Right cardiac atrium (tissue), 5 donors: ENCODE results near the gene TEX13B. TPM values are rescaled to one million over a fixed set of nuclear protein-coding genes. Genes with fewer than 3 reads are reported as not detected.

Experiments
- ATAC-seq, 2 donors: fragments of 200-7000 bp; cut with Tn5 transposase; one replicate each; pipeline versions ENCODE4 v1.8.0 to v1.9.1; 2020; ENCODE audit warnings: moderate library complexity in 2 of 2, mild to moderate bottlenecking in 1 of 2
- DNase-seq, 3 donors: peaks; one replicate each; pipeline ENCODE4 v3.0.0-alpha.2; 2020
- H3K27ac ChIP-seq: one replicate; pipeline ENCODE4 v1.5.1; 2013; ENCODE audit warnings: mild to moderate bottlenecking, low read length, control low read depth, moderate library complexity
- H3K27me3 ChIP-seq: one replicate; pipeline ENCODE4 v1.6.1; 2013; ENCODE audit not compliant: control insufficient read depth, insufficient read depth
- H3K4me1 ChIP-seq: one replicate; pipeline ENCODE4 v1.6.1; 2013; ENCODE audit warnings: low read length; ENCODE audit not compliant: control insufficient read depth, insufficient read depth
- H3K4me3 ChIP-seq: one replicate; pipeline ENCODE4 v1.5.1; 2013; ENCODE audit warnings: low read length, control low read depth
- H3K9me3 ChIP-seq: one replicate; pipeline ENCODE4 v1.6.1; 2013; ENCODE audit warnings: low read length; ENCODE audit not compliant: control insufficient read depth
- WGBS: extraction: QIAGEN DNeasy Blood & Tissue Kit; methylation state at CpG from one replicate; pipeline ENCODE4 v1.1.7; 2013; 5-methylcytosine and 5-hydroxymethylcytosine counted together
- intact Hi-C, 4 donors: fragments of 100-400 bp; cut with DNase I; formaldehyde crosslinking; loops; one replicate each; pipeline versions ENCODE4 v1.11.0 to v1.14.0; 2022 to 2023
- long read RNA-seq, 4 donors: library from polyadenylated mRNA; unstranded; transcript quantifications; one replicate each; pipeline ENCODE4 v2.0.0, GENCODE V29; 2020 to 2021
- polyA plus RNA-seq: library from polyadenylated mRNA; stranded (reverse); fragments of 200-250 nt; gene quantifications from one replicate; pipeline ENCODE4 v1.2.3, GENCODE V29; 2013
- total RNA-seq, 4 donors: library from RNA; stranded (reverse); fragmentation: NEBNext Ultra II Directional; extraction: Animal tissue kit (Norgen Biotek cat#: 25700); gene quantifications; one replicate each; pipeline ENCODE4 v1.2.1, GENCODE V29; 2021
- donor health status: healthy with polysubstance abuse.
- donor health status: DM: no; HTN: yes; CAD: no.
- donor health status: DM: no; HTN: no; CAD: no.
- donor health status: DM: no; HTN: yes; CAD: no; lungs with severe emphysema.
- donor health status: DM: yes; HTN: yes; CAD: no.

TEX13B gene
- total RNA-seq (not detected), polyA plus RNA-seq (not detected)
- long read RNA-seq, donor 1 = 0 reads
- long read RNA-seq, donor 2 = 0 reads
- long read RNA-seq, donor 3 = 0 reads
- long read RNA-seq, donor 4 = 0 reads

- Histone ChIP-seq H3K9me3 (no peaks in the 10 kb centered on the region), H3K4me3 (no peak within 1 kb of the TSS), H3K27ac (no peak within 1 kb of the TSS), H3K4me1 (no peaks in the 10 kb centered on the region), H3K27me3 (no peaks in the 10 kb centered on the region)
- no peak for ATAC-seq
- WGBS = 86% methylated on average over 6 of the region's 6 CpGs
- intact Hi-C loops = no loop called here
- DNase-seq = no peak
These were observed at the start of gene TEX13B for GRCh38 chrX:107982356-107982755. Gene TEX13B (minus strand): TSS chrX:107982370. CDS start chrX:107982127, 243 bp downstream.

GRCh38 chrX:108029928-108030711, 48.0 kb upstream of the TEX13B start:
- intact Hi-C loops = no loop called here
- WGBS = 54% methylated on average over 5 of the region's 5 CpGs
- no peak for ATAC-seq
- no peak for DNase-seq
- Histone ChIP-seq H3K4me1 (no peaks in the 10 kb centered on the region), H3K27ac (no peak overlapping the region), H3K27me3 (no peaks in the 10 kb centered on the region), H3K9me3 (no peaks in the 10 kb centered on the region), H3K4me3 (no peak overlapping the region)

- H3K9me3 ChIP-seq = no peaks in the 10 kb centered on the region
- no peak overlapping the region for H3K4me3 ChIP-seq
- H3K4me1 ChIP-seq = no peaks in the 10 kb centered on the region
- WGBS = 63% methylated on average over 1 of the region's 1 CpG
- intact Hi-C loops = no loop called here
- no peak for DNase-seq
- no peak for ATAC-seq
- H3K27me3 ChIP-seq = no peaks in the 10 kb centered on the region
- H3K27ac ChIP-seq = no peak overlapping the region
These were observed 46.7 kb upstream of the TEX13B start for GRCh38 chrX:108028854-108029253.

- ATAC-seq (no peak), DNase-seq (no peak)
- Histone ChIP-seq H3K27me3 (no peaks in the 10 kb centered on the region), H3K4me3 (no peak overlapping the region), H3K4me1 (no peaks in the 10 kb centered on the region), H3K9me3 (no peaks in the 10 kb centered on the region), H3K27ac (no peak overlapping the region)
- 81% methylated on average over 2 of the region's 2 CpGs for WGBS
- intact Hi-C loops = no loop called here
These were observed 43.9 kb upstream of the TEX13B start for GRCh38 chrX:108025954-108026600.

GRCh38 chrX:108025376-108025775, 43.2 kb upstream of the TEX13B start:
- ATAC-seq = no peak
- H3K4me1 ChIP-seq = no peaks in the 10 kb centered on the region
- no peak overlapping the region for H3K4me3 ChIP-seq
- no peak overlapping the region for H3K27ac ChIP-seq
- no peak for DNase-seq
- 100% methylated on average over 1 of the region's 1 CpG for WGBS
- intact Hi-C loops = no loop called here
- no peaks in the 10 kb centered on the region for H3K27me3 ChIP-seq
- H3K9me3 ChIP-seq = no peaks in the 10 kb centered on the region

- DNase-seq (no peak), ATAC-seq (no peak)
- intact Hi-C loops = no loop called here
- no peaks in the 10 kb centered on the region for H3K9me3 ChIP-seq
- no peak overlapping the region for H3K4me3 ChIP-seq
- H3K27ac ChIP-seq = no peak overlapping the region
- 85% methylated on average over 1 of the region's 1 CpG for WGBS
- H3K4me1 ChIP-seq = no peaks in the 10 kb centered on the region
- no peaks in the 10 kb centered on the region for H3K27me3 ChIP-seq
These were observed 40.4 kb upstream of the TEX13B start for GRCh38 chrX:108022491-108023089.

GRCh38 chrX:108020631-108021030, 38.5 kb upstream of the TEX13B start:
- H3K9me3 ChIP-seq = no peaks in the 10 kb centered on the region
- no peak for ATAC-seq
- intact Hi-C loops = no loop called here
- no peak overlapping the region for H3K27ac ChIP-seq
- H3K27me3 ChIP-seq = no peaks in the 10 kb centered on the region
- 36% methylated on average over 2 of the region's 2 CpGs for WGBS
- no peak for DNase-seq
- H3K4me1 ChIP-seq = no peaks in the 10 kb centered on the region
- H3K4me3 ChIP-seq = no peak overlapping the region

GRCh38 chrX:108019382-108019875, 37.3 kb upstream of the TEX13B start:
- WGBS = 62% methylated on average over 3 of the region's 3 CpGs
- H3K27ac ChIP-seq = no peak overlapping the region
- H3K4me1 ChIP-seq = no peaks in the 10 kb centered on the region
- H3K27me3 ChIP-seq = no peaks in the 10 kb centered on the region
- no peaks in the 10 kb centered on the region for H3K9me3 ChIP-seq
- no peak overlapping the region for H3K4me3 ChIP-seq
- DNase-seq (no peak), ATAC-seq (no peak)
- intact Hi-C loops = loop anchor here in 1 of 4 donors (10.0 kb wide), 1 partner anchor 45 kb away; no protein-coding TSS in a partner anchor

GRCh38 chrX:108018656-108019381, 36.6 kb upstream of the TEX13B start:
- Histone ChIP-seq H3K27me3 (no peaks in the 10 kb centered on the region), H3K27ac (no peak overlapping the region), H3K4me3 (no peak overlapping the region), H3K9me3 (no peaks in the 10 kb centered on the region), H3K4me1 (no peaks in the 10 kb centered on the region)
- WGBS = 78% methylated on average over 4 of the region's 4 CpGs
- ATAC-seq (no peak), DNase-seq (no peak)
- intact Hi-C loops = loop anchor here in 1 of 4 donors (10.0 kb wide), 1 partner anchor 46 kb away; no protein-coding TSS in a partner anchor

GRCh38 chrX:108001218-108001814, 19.1 kb upstream of the TEX13B start:
- DNase-seq = no peak
- no peak overlapping the region for H3K4me3 ChIP-seq
- intact Hi-C loops = no loop called here
- H3K27me3 ChIP-seq = no peaks in the 10 kb centered on the region
- whole genome bisulfite sequencing = 35% methylated on average over 11 of the region's 11 CpGs
- no peaks in the 10 kb centered on the region for H3K9me3 ChIP-seq
- no peak overlapping the region for H3K27ac ChIP-seq
- no peaks in the 10 kb centered on the region for H3K4me1 ChIP-seq
- ATAC-seq = no peak
